ENCODE measurements around the gene UNC119.

DNA sequence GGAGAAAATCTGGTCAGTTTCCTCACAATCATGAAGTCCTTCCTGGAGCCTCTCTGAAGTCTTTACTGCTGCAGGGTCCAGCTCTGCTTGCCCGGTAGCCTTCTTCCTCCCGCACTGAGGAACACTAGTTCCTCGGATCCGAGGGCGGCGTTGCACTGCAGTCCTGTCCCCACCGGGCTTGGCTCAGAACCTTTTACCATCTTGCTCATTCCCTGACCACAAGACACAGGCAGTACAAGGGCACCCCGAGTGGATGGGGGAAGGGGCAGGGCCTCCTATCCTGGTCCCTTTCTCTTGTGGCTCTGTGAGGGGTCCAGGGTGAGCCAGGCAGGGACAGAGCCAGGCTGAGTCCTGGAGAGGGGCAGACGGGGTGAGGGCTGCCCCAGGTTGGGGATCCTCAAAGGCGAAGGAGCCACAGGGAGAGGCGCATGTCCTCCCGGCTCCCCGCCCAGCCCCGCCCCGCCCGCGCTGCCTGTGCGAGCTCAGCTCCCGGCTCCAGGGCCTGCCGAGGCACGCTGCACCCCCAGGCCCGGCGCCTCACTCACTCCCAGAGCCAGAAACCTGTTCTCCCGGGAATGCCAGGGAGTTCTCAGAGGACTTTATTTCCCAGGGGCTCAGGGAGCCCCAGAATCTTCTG, 44.7 kb downstream of the UNC119 start:
- TF ChIP-seq EZH2phosphoT487 (IDR thresholded peaks at IDR 0.05; ENCODE audit: unreplicated experiment) (no peak), EZH2 (IDR thresholded peaks at IDR 0.05; ENCODE audit: low read depth, unreplicated experiment) (no peak)

Measured in GM23338 (cell line).